Measurements from ENCODE around the gene CD300LG.

GRCh38 chr17:43897831-43898230 is 50.9 kb downstream of the CD300LG start:
- TF ChIP-seq POLR2A (IDR thresholded peaks at IDR 0.05) (no peak), CTCF (IDR thresholded peaks at IDR 0.05) (no peak)

Data from stomach (tissue), 4 donors.